Muscle of leg (tissue), 11 donors: ENCODE data around the gene DIP2C. TPM values are rescaled to one million over a fixed set of nuclear protein-coding genes. Genes with fewer than 3 reads are reported as not detected.

Source experiments
- DNase-seq: peaks from one replicate; pipeline ENCODE4 v3.0.0; 2013
- H3K27ac ChIP-seq: one replicate; pipeline ENCODE4 v1.5.1; 2013; ENCODE audit warnings: mild to moderate bottlenecking, low read length, control low read depth
- H3K27me3 ChIP-seq: one replicate; pipeline ENCODE4 v1.6.1; 2013; ENCODE audit warnings: low read length; ENCODE audit not compliant: control insufficient read depth, insufficient read depth
- H3K36me3 ChIP-seq: one replicate; pipeline ENCODE4 v1.6.1; 2013; ENCODE audit warnings: low read length; ENCODE audit not compliant: control insufficient read depth, insufficient read depth
- H3K4me1 ChIP-seq: one replicate; pipeline ENCODE4 v1.6.1; 2013; ENCODE audit warnings: low read length; ENCODE audit not compliant: control insufficient read depth, insufficient read depth
- H3K4me3 ChIP-seq: one replicate; pipeline ENCODE4 v1.5.1; 2013; ENCODE audit warnings: low read length, control low read depth
- H3K9me3 ChIP-seq: replicated peaks from 2 replicates; pipeline ENCODE4 v1.6.1; 2013; ENCODE audit warnings: low read depth, low read length; ENCODE audit not compliant: control insufficient read depth
- WGBS: methylation state at CpG from one replicate; pipeline ENCODE4 v1.1.5; 2013; ENCODE audit warnings: missing lambda C conversion rate; ENCODE audit not compliant: insufficient coverage; 5-methylcytosine and 5-hydroxymethylcytosine counted together
- polyA plus RNA-seq, 8 donors: library from polyadenylated mRNA; unstranded; fragments of 120-200 nt; gene quantifications; one replicate each; pipeline versions ENCODE4 v1.2.1 to v1.2.3, GENCODE V29; 2013; ENCODE audit warnings: inconsistent platforms in 1 of 8, low replicate concordance in 1 of 8; ENCODE audit not compliant: insufficient read length in 8 of 8, insufficient read depth in 1 of 8
- total RNA-seq: library from RNA; stranded (reverse); fragments of 120-200 nt; gene quantifications from one replicate; pipeline ENCODE4 v1.2.4, GENCODE V29; 2013

The DIP2C gene
- total and polyA plus RNA-seq, 9 donors = 15.1 to 30.8 (median 24.8) TPM

GRCh38 chr10:722281-723060 is 33.0 kb upstream of the DIP2C start:
- Histone ChIP-seq H3K4me3 (no peak overlapping the region), H3K9me3 (no peaks in the 10 kb centered on the region), H3K4me1 (peaks cover 3% of the 10 kb centered on the region), H3K27me3 (no peaks in the 10 kb centered on the region), H3K36me3 (no peaks in the 10 kb centered on the region), H3K27ac (no peak overlapping the region)
- WGBS = 88% methylated on average over 20 of the region's 26 CpGs
- DNase-seq = no peak

- Histone ChIP-seq H3K27me3 (no peaks in the 10 kb centered on the region), H3K4me1 (no peaks in the 10 kb centered on the region), H3K36me3 (no peaks in the 10 kb centered on the region), H3K4me3 (no peak overlapping the region), H3K27ac (no peak overlapping the region), H3K9me3 (peaks cover 12% of the 10 kb centered on the region)
- WGBS = 76% methylated on average over 3 of the region's 6 CpGs
- DNase-seq = no peak
Observed at GRCh38 chr10:718143-718700, 28.8 kb upstream of the DIP2C start.

- WGBS = no CpG with 5 or more reads among the region's 11 CpGs
- H3K4me1 ChIP-seq = no peaks in the 10 kb centered on the region
- no peak for DNase-seq
- peaks cover 12% of the 10 kb centered on the region for H3K9me3 ChIP-seq
- no peaks in the 10 kb centered on the region for H3K36me3 ChIP-seq
- peak overlapping the region; percentile 29 for H3K27ac ChIP-seq
- no peak overlapping the region for H3K4me3 ChIP-seq
- peaks cover 3% of the 10 kb centered on the region for H3K27me3 ChIP-seq
Observed at GRCh38 chr10:717458-717857, 28.0 kb upstream of the DIP2C start.

DNA sequence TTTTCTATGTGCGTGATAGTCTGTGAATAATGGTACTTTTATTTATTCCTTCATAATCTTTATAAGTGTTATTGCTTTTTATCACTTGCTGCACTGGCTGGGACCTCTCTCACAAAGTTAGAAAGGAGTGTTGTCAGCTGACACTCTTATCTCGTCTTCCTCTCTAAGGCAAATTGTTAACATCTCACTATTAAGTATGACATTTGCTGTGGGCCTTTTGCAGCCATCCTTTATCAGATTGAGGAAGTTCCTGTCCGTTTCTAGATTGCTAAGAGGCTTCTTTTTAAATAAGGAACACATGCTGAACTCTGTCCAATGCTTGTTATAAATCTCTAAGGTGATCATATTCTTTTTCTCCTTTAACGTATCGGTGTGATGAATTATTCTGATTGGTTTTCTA is 27.4 kb upstream of the DIP2C start:
- no peak overlapping the region for H3K4me3 ChIP-seq
- H3K4me1 ChIP-seq = no peaks in the 10 kb centered on the region
- no CpG with 5 or more reads among the region's 5 CpGs for WGBS
- H3K27ac ChIP-seq = peak overlapping the region; percentile 29
- no peaks in the 10 kb centered on the region for H3K36me3 ChIP-seq
- DNase-seq = no peak
- peaks cover 3% of the 10 kb centered on the region for H3K27me3 ChIP-seq
- H3K9me3 ChIP-seq = peaks cover 12% of the 10 kb centered on the region

DNA sequence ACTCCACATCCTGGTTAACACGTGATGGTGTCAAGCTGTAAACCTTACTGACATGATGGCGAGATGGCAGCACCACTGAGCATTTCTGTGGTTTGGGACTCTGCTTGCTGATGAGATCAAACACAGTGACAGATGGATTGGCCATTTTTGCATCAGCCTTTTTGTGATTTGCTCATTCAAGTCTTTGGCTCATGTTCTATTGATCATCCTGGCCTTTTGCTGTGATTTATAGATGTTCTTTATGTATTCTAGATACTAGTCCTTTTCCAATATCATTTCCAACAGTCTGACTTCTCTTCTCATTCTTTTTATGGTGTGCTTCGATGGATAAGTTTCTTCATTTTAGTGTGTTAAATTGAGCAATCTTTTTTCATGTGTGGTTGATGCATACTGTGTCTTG is 24.7 kb upstream of the DIP2C start:
- peaks cover 3% of the 10 kb centered on the region for H3K27me3 ChIP-seq
- no peak for DNase-seq
- H3K9me3 ChIP-seq = peaks cover 12% of the 10 kb centered on the region
- no peaks in the 10 kb centered on the region for H3K4me1 ChIP-seq
- 92% methylated on average over 2 of the region's 3 CpGs for WGBS
- no peak overlapping the region for H3K4me3 ChIP-seq
- no peaks in the 10 kb centered on the region for H3K36me3 ChIP-seq
- H3K27ac ChIP-seq = no peak overlapping the region

DNA sequence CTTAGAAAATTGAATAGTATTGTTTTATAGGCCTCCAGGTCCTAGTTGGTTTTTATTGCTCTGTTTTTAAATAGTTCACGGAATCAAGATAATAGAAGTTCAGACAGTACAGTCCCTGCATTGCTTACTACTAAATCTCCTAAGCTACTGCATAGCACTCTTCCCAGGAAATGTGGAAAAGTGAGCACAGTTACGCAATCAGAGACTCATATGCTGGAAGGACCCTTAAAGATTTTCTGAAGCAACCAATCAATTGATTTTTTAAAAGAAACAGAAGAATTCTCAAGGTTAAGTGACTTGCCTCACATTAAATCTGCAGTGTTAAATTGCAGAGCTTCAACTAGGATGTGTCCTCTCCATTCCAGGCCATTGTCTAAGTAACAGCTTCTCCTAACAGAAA is 23.1 kb upstream of the DIP2C start:
- peaks cover 3% of the 10 kb centered on the region for H3K27me3 ChIP-seq
- H3K4me1 ChIP-seq = no peaks in the 10 kb centered on the region
- no peak for DNase-seq
- no peak overlapping the region for H3K27ac ChIP-seq
- H3K9me3 ChIP-seq = peaks cover 12% of the 10 kb centered on the region
- no peak overlapping the region for H3K4me3 ChIP-seq
- no peaks in the 10 kb centered on the region for H3K36me3 ChIP-seq
- 80% methylated on average over 1 of the region's 2 CpGs for WGBS

DNA sequence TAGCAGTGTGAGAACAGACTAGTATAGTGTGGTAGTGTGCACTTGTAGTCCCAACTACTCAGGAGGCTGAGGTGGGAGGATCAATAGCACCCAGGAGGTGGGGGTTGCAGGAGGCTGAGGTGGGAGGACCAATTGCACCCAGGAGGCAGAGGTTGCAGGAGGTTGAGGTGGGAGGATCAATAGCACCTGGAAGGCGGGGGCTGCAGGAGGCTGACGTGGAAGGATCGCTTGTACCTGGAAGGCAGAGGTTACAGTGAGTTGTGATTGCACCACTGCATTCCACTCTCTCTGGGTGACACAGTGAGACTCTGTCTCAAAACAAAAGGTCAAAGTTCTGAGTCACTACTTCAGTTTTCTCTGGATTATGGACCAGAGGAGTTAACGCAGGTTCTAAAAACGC is 22.6 kb upstream of the DIP2C start:
- no CpG with 5 or more reads among the region's 5 CpGs for WGBS
- Histone ChIP-seq H3K4me3 (no peak overlapping the region), H3K9me3 (peaks cover 12% of the 10 kb centered on the region), H3K27ac (no peak overlapping the region), H3K27me3 (peaks cover 3% of the 10 kb centered on the region), H3K4me1 (no peaks in the 10 kb centered on the region), H3K36me3 (no peaks in the 10 kb centered on the region)
- no peak for DNase-seq

GRCh38 chr10:707861-708260 is 18.4 kb upstream of the DIP2C start:
- no CpG with 5 or more reads among the region's 1 CpG for WGBS
- Histone ChIP-seq H3K27me3 (peaks cover 9% of the 10 kb centered on the region), H3K36me3 (no peaks in the 10 kb centered on the region), H3K9me3 (no peaks in the 10 kb centered on the region), H3K4me3 (no peak overlapping the region), H3K27ac (no peak overlapping the region), H3K4me1 (no peaks in the 10 kb centered on the region)
- no peak for DNase-seq

GRCh38 chr10:707456-707855 is 18.0 kb upstream of the DIP2C start:
- Histone ChIP-seq H3K4me1 (no peaks in the 10 kb centered on the region), H3K9me3 (no peaks in the 10 kb centered on the region), H3K27me3 (peaks cover 9% of the 10 kb centered on the region), H3K36me3 (no peaks in the 10 kb centered on the region), H3K27ac (no peak overlapping the region), H3K4me3 (no peak overlapping the region)
- WGBS = no CpG with 5 or more reads among the region's 1 CpG
- DNase-seq = no peak

GRCh38 chr10:703118-703517 is 13.7 kb upstream of the DIP2C start:
- Histone ChIP-seq H3K36me3 (no peaks in the 10 kb centered on the region), H3K9me3 (no peaks in the 10 kb centered on the region), H3K4me3 (no peak overlapping the region), H3K27me3 (peaks cover 13% of the 10 kb centered on the region), H3K27ac (no peak overlapping the region), H3K4me1 (no peaks in the 10 kb centered on the region)
- no CpG with 5 or more reads among the region's 1 CpG for WGBS
- DNase-seq = no peak
